HCT116 (cell line): ENCODE results near the gene DDX28.

Experiments
- EZH2 ChIP-seq: fragments of 200-600 bp; sonication (generic); IDR thresholded peaks from 2 replicates; pipeline ENCODE4 v1.6.1; 2017; ENCODE audit warnings: antibody characterized with exemption, mixed run types
- EZH2phosphoT487 ChIP-seq: fragments of 200-600 bp; IDR thresholded peaks from 2 replicates; pipeline ENCODE4 v1.6.1; 2018; ENCODE audit warnings: antibody characterized with exemption, borderline replicate concordance
- JUND ChIP-seq: IDR thresholded peaks from 2 replicates; pipeline ENCODE4 v1.6.1; 2012
- POLR2A ChIP-seq: IDR thresholded peaks from 2 replicates; pipeline ENCODE4 v1.7.0; 2011; ENCODE audit warnings: borderline replicate concordance; ENCODE audit not compliant: insufficient read depth, insufficient read length; ENCODE audit errors: extremely low read depth
- POLR2AphosphoS5 ChIP-seq: IDR thresholded peaks from 2 replicates; pipeline ENCODE4 v1.6.1; 2011; ENCODE audit warnings: mild to moderate bottlenecking, low read depth, low read length, moderate library complexity
- RAD21 ChIP-seq: IDR thresholded peaks from 2 replicates; pipeline ENCODE4 v1.6.1; 2012; ENCODE audit warnings: low read depth, mild to moderate bottlenecking
- SRF ChIP-seq: IDR thresholded peaks from 2 replicates; pipeline ENCODE4 v1.6.1; 2012; ENCODE audit warnings: low read depth
- ZFX ChIP-seq: fragments of 450-650 bp; IDR thresholded peaks from 2 replicates; pipeline ENCODE4 v1.6.1; 2017
- TF ChIP-seq, protein P1 (sequence below): IDR thresholded peaks from 2 replicates; pipeline ENCODE4 v1.6.1; 2012; ENCODE audit warnings: low read depth
- TF ChIP-seq, protein P2 (sequence below), 3 experiments: fragments of 200-600 bp in 1 of 3; sonication (generic) in 1 of 3; IDR thresholded peaks in 2 of 3; conservative IDR thresholded peaks in 1 of 3; 2 replicates each; pipeline ENCODE4 v1.5.1; 2012 to 2017; ENCODE audit warnings: low read depth in 2 of 3, low read length in 2 of 3, antibody characterized with exemption in 1 of 3, borderline replicate concordance in 1 of 3, control low read depth in 1 of 3, mild to moderate bottlenecking in 1 of 3, mixed read lengths in 1 of 3, mixed run types in 1 of 3, moderate library complexity in 1 of 3; ENCODE audit not compliant: insufficient read depth in 1 of 3
- TF ChIP-seq, protein P3 (sequence below): IDR thresholded peaks from 2 replicates; pipeline ENCODE4 v1.6.1; 2011; ENCODE audit warnings: mild to moderate bottlenecking, low read length, moderate library complexity; ENCODE audit not compliant: insufficient replicate concordance; ENCODE audit errors: extremely low read depth

DNA sequence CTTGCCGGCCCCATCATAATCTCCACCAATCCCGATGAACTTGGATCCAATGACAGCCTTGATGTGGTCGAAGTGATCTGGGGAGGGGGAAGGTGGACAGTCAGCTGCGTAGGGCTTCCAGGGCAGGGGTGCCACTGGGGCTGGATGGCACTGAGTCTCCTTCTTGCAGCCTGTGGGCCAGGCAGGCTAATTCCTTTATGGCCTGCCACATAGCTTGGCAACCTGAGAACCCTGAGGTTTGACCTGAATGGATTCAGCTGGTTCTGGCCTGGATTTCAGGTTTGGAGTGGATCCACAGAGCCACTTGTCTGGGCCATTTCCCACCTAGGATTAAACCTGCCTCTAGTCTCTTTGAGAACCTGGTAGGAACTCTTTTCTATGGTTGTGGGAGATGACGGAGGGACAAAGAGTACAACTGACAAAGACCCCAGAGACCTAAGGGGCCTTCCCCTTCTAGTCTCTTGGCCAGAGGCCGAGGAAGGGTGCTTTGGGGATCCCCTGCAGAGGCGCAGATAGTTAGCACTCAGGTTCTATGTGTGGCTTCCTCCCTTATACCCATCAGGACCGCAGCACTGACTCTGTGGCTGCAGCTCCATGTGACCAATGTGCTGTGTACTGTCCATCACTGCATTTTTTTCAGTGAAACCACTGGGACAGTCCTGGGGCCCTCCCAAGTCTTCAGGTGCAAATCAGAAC is 33.6 kb downstream of the DDX28 start:
- TF ChIP-seq, protein P1, sequence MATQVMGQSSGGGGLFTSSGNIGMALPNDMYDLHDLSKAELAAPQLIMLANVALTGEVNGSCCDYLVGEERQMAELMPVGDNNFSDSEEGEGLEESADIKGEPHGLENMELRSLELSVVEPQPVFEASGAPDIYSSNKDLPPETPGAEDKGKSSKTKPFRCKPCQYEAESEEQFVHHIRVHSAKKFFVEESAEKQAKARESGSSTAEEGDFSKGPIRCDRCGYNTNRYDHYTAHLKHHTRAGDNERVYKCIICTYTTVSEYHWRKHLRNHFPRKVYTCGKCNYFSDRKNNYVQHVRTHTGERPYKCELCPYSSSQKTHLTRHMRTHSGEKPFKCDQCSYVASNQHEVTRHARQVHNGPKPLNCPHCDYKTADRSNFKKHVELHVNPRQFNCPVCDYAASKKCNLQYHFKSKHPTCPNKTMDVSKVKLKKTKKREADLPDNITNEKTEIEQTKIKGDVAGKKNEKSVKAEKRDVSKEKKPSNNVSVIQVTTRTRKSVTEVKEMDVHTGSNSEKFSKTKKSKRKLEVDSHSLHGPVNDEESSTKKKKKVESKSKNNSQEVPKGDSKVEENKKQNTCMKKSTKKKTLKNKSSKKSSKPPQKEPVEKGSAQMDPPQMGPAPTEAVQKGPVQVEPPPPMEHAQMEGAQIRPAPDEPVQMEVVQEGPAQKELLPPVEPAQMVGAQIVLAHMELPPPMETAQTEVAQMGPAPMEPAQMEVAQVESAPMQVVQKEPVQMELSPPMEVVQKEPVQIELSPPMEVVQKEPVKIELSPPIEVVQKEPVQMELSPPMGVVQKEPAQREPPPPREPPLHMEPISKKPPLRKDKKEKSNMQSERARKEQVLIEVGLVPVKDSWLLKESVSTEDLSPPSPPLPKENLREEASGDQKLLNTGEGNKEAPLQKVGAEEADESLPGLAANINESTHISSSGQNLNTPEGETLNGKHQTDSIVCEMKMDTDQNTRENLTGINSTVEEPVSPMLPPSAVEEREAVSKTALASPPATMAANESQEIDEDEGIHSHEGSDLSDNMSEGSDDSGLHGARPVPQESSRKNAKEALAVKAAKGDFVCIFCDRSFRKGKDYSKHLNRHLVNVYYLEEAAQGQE = no peak
- no peak for TF ChIP-seq POLR2A
- no peak for TF ChIP-seq POLR2AphosphoS5
- TF ChIP-seq, protein P2, sequence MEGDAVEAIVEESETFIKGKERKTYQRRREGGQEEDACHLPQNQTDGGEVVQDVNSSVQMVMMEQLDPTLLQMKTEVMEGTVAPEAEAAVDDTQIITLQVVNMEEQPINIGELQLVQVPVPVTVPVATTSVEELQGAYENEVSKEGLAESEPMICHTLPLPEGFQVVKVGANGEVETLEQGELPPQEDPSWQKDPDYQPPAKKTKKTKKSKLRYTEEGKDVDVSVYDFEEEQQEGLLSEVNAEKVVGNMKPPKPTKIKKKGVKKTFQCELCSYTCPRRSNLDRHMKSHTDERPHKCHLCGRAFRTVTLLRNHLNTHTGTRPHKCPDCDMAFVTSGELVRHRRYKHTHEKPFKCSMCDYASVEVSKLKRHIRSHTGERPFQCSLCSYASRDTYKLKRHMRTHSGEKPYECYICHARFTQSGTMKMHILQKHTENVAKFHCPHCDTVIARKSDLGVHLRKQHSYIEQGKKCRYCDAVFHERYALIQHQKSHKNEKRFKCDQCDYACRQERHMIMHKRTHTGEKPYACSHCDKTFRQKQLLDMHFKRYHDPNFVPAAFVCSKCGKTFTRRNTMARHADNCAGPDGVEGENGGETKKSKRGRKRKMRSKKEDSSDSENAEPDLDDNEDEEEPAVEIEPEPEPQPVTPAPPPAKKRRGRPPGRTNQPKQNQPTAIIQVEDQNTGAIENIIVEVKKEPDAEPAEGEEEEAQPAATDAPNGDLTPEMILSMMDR (IDR thresholded peaks at IDR 0.05 in 2 of 3, conservative IDR thresholded peaks at IDR 0.05 in 1 of 3; ENCODE audit: borderline replicate concordance in 1 of 3, insufficient read depth in 1 of 3, low read depth in 2 of 3, low read length in 2 of 3) = no peak
- no peak for TF ChIP-seq RAD21
- no peak for TF ChIP-seq JUND
- TF ChIP-seq EZH2 = no peak
- TF ChIP-seq EZH2phosphoT487 = no peak
- TF ChIP-seq ZFX = no peak
- TF ChIP-seq, protein P3, sequence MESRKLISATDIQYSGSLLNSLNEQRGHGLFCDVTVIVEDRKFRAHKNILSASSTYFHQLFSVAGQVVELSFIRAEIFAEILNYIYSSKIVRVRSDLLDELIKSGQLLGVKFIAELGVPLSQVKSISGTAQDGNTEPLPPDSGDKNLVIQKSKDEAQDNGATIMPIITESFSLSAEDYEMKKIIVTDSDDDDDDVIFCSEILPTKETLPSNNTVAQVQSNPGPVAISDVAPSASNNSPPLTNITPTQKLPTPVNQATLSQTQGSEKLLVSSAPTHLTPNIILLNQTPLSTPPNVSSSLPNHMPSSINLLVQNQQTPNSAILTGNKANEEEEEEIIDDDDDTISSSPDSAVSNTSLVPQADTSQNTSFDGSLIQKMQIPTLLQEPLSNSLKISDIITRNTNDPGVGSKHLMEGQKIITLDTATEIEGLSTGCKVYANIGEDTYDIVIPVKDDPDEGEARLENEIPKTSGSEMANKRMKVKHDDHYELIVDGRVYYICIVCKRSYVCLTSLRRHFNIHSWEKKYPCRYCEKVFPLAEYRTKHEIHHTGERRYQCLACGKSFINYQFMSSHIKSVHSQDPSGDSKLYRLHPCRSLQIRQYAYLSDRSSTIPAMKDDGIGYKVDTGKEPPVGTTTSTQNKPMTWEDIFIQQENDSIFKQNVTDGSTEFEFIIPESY = no peak
- no peak for TF ChIP-seq SRF
